GM12801 (cell line): ENCODE results near the gene BIK.

Source experiments
- TF ChIP-seq, protein P1 (sequence below): IDR thresholded peaks from one replicate; pipeline ENCODE4 v1.5.1; 2011; ENCODE audit warnings: control low read depth; ENCODE audit not compliant: insufficient read length; ENCODE audit errors: extremely low read depth

The BIK gene

DNA sequence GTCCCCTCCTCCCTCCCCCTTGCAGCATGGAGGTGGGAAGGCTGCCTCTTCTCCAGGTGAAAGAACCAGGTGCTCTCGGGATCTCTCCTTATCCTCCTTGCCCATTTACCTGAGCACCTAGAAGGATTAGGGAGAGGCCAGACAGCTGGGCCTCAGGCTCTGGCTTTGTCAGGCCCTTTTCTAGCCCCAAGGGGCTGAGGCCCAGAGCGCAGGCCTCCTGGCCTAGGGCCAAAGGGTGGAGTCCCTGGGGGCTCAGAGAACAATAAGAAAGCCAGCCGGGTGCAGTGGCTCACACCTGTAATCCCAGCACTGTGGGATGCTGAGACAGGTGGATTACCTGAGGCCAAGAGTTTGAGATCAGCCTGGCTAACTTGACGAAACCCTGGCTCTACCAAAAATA is 16.0 kb upstream of the BIK start:
- TF ChIP-seq, protein P1, sequence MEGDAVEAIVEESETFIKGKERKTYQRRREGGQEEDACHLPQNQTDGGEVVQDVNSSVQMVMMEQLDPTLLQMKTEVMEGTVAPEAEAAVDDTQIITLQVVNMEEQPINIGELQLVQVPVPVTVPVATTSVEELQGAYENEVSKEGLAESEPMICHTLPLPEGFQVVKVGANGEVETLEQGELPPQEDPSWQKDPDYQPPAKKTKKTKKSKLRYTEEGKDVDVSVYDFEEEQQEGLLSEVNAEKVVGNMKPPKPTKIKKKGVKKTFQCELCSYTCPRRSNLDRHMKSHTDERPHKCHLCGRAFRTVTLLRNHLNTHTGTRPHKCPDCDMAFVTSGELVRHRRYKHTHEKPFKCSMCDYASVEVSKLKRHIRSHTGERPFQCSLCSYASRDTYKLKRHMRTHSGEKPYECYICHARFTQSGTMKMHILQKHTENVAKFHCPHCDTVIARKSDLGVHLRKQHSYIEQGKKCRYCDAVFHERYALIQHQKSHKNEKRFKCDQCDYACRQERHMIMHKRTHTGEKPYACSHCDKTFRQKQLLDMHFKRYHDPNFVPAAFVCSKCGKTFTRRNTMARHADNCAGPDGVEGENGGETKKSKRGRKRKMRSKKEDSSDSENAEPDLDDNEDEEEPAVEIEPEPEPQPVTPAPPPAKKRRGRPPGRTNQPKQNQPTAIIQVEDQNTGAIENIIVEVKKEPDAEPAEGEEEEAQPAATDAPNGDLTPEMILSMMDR = no peak

DNA sequence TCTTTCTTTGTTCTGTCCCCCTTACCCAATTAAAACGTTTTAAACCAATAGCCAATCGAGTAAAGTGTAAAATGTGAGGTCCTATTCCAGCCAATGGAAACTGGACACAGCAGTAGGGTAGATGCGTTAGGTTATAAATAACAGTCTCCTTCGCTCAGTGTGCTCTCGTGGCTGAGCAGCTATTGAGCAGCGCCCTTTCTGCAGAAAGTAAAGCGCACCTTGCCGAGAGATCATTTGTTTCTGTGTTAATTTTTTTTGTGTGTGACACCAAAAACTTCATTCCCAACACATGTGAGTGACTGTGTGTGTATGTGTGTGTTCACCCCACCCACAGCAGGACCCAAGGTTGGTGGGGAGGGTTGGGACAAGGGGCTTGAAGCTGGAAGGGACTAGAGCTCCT is 14.1 kb upstream of the BIK start:
- TF ChIP-seq, protein P1 = no peak

DNA sequence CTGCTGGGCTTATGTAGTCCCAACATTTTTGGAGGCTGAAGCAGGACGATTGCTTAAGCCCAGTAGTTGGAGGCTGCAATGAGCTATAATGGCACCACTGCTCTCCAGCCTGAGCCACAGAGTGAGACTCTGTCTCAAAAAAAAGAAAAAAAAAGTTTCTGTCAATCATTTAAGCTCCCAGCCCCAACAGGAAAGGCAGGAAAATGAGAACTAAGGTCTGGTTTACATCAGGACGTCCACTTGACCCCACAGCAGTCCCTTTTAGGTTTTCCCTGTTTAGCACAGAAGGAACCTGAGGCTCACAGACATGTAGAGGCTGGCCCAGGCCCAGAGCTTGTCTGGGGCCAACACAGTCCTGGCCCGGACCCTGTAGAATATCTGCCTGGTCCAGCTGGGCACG is 12.2 kb upstream of the BIK start:
- TF ChIP-seq, protein P1 = no peak

DNA sequence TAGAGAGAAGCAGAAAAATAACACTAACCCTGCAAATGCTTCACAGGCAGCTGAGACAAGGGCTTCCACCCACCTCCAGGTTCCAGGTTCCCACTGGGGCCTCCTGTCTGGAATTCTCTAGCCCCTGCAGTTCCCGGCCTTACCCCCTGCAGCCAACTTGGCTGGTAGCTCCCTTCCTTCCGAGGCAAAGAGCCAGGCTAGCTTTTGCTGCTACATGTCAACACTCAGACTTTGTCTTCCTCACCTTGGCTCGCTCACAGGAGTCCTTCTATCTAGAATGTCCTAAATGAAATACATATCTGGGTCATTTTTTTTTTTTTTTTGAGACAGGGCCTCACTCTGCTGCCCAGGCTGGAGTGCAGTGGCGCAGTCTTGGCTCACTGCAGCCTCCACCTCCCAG is 11.5 kb upstream of the BIK start:
- TF ChIP-seq, protein P1 = no peak

DNA sequence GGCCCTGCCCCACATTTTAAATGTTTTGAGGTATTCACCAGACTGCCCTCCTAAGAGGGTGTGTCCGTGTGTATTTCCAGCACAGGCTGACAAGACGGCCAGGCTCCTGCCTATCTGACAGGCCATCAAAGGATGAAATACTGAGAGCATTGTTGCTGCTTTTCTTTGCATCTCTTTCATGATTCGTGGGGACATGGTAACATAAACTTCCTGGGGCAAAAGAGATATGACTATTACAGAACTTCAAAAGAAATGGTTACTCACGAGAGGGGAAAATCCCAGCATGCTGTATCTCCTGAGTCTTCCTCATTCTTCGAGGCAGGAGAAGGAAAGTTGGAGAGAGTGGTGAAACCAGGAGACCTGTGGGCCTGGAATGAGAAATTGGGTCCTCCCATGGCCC is 10.3 kb upstream of the BIK start:
- TF ChIP-seq, protein P1 = no peak

DNA sequence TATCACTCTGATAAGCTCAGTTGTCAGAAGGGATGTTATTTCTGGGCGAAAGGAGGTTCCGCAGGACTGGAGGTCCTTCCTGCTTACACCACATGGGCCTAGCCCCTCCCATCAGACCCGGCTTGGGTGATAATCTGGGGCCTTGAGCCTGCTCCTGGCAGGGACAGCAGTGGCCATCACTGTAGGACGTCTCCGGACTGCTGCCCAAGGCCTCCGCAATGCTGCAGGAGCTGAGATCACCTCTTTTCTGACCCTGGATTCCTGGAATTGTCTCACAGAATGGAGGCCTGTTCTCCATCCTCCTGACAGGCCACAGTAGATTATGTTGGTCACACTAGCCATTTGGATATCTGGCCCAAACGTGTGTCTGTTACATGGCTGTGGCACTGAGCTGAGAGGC is 9.2 kb upstream of the BIK start:
- TF ChIP-seq, protein P1 = no peak

DNA sequence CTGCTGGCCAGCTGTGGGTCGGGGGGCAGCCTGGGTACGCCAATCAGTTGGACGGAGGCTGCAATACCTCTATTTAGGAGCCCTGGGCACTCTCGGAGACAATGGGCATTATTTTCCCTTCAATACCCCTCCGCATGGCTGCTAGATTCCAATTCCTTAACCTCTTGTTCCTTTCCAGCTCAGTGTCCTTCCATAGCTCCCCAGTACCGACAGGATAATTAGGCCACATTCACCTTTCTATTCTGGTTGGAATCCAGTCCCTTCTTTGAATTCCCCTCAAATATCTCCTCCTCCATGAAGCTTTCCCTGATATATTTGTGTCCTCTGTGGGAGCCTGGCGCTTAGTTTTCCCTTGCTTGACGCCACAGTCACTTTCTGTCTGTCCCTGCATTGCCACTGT is 4.2 kb upstream of the BIK start:
- TF ChIP-seq, protein P1 = no peak

DNA sequence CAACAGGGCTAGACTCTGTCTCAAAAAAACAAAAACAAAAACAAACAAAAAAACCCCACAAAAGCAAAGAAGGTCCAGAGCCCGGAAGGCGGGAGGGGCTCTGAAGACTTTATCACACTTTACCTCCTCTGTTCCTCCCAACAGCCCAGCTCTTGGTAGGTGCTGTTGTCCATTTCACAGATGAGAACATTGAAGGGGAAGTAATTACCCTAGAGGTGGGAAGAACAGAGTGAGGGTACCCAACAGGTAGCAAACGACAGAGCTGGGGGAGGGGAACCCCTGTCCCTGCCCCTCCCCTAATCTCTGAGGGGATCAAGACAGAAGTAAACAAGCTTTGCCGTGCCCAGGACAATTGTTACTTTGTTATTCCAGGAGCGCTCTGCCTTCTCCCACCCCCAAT is 1.0 kb upstream of the BIK start:
- TF ChIP-seq, protein P1 = no peak
